Hepatocyte (in vitro differentiated cells): ENCODE results near the gene ZNF219. TPM values are rescaled to one million over a fixed set of nuclear protein-coding genes. Genes with fewer than 3 reads are reported as not detected.
A peak's percentile ranks its signal among the peaks of the same experiment; 100 is the strongest.

Experiments
- DNase-seq: peaks from one replicate; pipeline ENCODE4 v3.0.0-alpha.2; 2016; ENCODE audit warnings: low spot score
- H2AFZ ChIP-seq: fragments of 200-600 bp; sonication (generic); 2 replicates; pipeline ENCODE4 v1.6.0; 2016; ENCODE audit warnings: antibody characterized with exemption, mild to moderate bottlenecking
- H3K27ac ChIP-seq: fragments of 200-600 bp; sonication (generic); 2 replicates; pipeline ENCODE4 v1.5.1; 2016; ENCODE audit warnings: mild to moderate bottlenecking
- H3K27me3 ChIP-seq: fragments of 200-600 bp; sonication (generic); 2 replicates; pipeline ENCODE4 v1.6.1; 2016
- H3K36me3 ChIP-seq: fragments of 200-600 bp; sonication (generic); replicated peaks from 2 replicates; pipeline ENCODE4 v1.5.1; 2016; ENCODE audit warnings: low read depth; ENCODE audit not compliant: insufficient read depth
- H3K4me1 ChIP-seq: fragments of 200-600 bp; sonication (generic); 2 replicates; pipeline ENCODE4 v1.5.1; 2016; ENCODE audit warnings: mild to moderate bottlenecking, moderate library complexity; ENCODE audit not compliant: insufficient read depth
- H3K4me2 ChIP-seq: fragments of 200-600 bp; sonication (generic); 2 replicates; pipeline ENCODE4 v1.6.0; 2016
- H3K4me3 ChIP-seq: fragments of 200-600 bp; sonication (generic); 2 replicates; pipeline ENCODE4 v1.5.1; 2016; ENCODE audit warnings: mild to moderate bottlenecking
- H3K79me2 ChIP-seq: fragments of 200-600 bp; sonication (generic); 2 replicates; pipeline ENCODE4 v1.6.0; 2017; ENCODE audit warnings: mild to moderate bottlenecking
- H3K9me2 ChIP-seq: fragments of 200-600 bp; sonication (generic); replicated peaks from 2 replicates; pipeline ENCODE4 v1.6.0; 2017; ENCODE audit warnings: mild to moderate bottlenecking; ENCODE audit not compliant: insufficient read depth
- H3K9me3 ChIP-seq: fragments of 200-600 bp; sonication (generic); 2 replicates; pipeline ENCODE4 v1.5.1; 2016; ENCODE audit warnings: low read depth, mild to moderate bottlenecking
- H4K20me1 ChIP-seq: fragments of 200-600 bp; sonication (generic); 2 replicates; pipeline ENCODE4 v1.6.0; 2016; ENCODE audit warnings: mild to moderate bottlenecking; ENCODE audit not compliant: insufficient read depth, poor library complexity, severe bottlenecking
- CTCF ChIP-seq: fragments of 200-600 bp; sonication (generic); IDR thresholded peaks from 2 replicates; pipeline ENCODE4 v1.5.1; 2016; ENCODE audit warnings: antibody characterized with exemption, mild to moderate bottlenecking; ENCODE audit not compliant: poor library complexity
- EZH2 ChIP-seq: fragments of 200-600 bp; sonication (generic); IDR thresholded peaks from 2 replicates; pipeline ENCODE4 v1.6.1; 2016; ENCODE audit warnings: antibody characterized with exemption, mild to moderate bottlenecking, borderline replicate concordance
- EZH2phosphoT487 ChIP-seq: fragments of 200-600 bp; sonication (generic); IDR thresholded peaks from one replicate; pipeline ENCODE4 v1.6.1; 2018; ENCODE audit warnings: antibody characterized with exemption, mild to moderate bottlenecking, low read depth, moderate library complexity; ENCODE audit not compliant: unreplicated experiment, severe bottlenecking
- WGBS: methylation state at CpG from one replicate; pipeline ENCODE4 v1.1.6; 2016; ENCODE audit warnings: low lambda C conversion rate; ENCODE audit errors: missing lambda C conversion rate; 5-methylcytosine and 5-hydroxymethylcytosine counted together
- polyA plus RNA-seq: library from polyadenylated mRNA; unstranded; fragments of >200 nt; fragmentation: Nextera tagmentation; extraction: Ambion mirVana; gene quantifications from 2 replicates; pipeline ENCODE4 v1.2.1, GENCODE V29; 2016
- total RNA-seq: library from RNA; depleted of rRNA; stranded (reverse); fragments of >200 nt; gene quantifications from 2 replicates; pipeline ENCODE4 v1.2.3, GENCODE V29; 2014

Gene ZNF219
- total and polyA plus RNA-seq, 2 experiments from 2014 or later: 25.1 to 29.5 TPM

- no peaks in the 10 kb centered on the region for H3K27me3 ChIP-seq
- H4K20me1 ChIP-seq: no peaks in the 10 kb centered on the region
- H3K4me2 ChIP-seq: no peak overlapping the region
- no peaks in the 10 kb centered on the region for H3K79me2 ChIP-seq
- no peak overlapping the region for H2AFZ ChIP-seq
- H3K9me3 ChIP-seq: no peaks in the 10 kb centered on the region
- no peaks in the 10 kb centered on the region for H3K9me2 ChIP-seq
- WGBS: 78% methylated on average over 17 of the region's 17 CpGs
- no peaks in the 10 kb centered on the region for H3K4me1 ChIP-seq
- no peak for DNase-seq
- no peak for TF ChIP-seq EZH2
- H3K4me3 ChIP-seq: no peak overlapping the region
- no peaks in the 10 kb centered on the region for H3K36me3 ChIP-seq
- peak overlapping the region; percentile 62 for H3K27ac ChIP-seq
Observed at GRCh38 chr14:21084998-21085853, 13.2 kb downstream of the ZNF219 start.

GRCh38 chr14:21084396-21084795, 14.1 kb downstream of the ZNF219 start:
- Histone ChIP-seq H3K4me2 (no peak overlapping the region), H3K4me3 (no peak overlapping the region), H3K79me2 (no peaks in the 10 kb centered on the region), H3K9me3 (no peaks in the 10 kb centered on the region), H3K9me2 (no peaks in the 10 kb centered on the region), H3K4me1 (no peaks in the 10 kb centered on the region), H4K20me1 (no peaks in the 10 kb centered on the region), H3K27ac (peak overlapping the region; percentile 62), H3K36me3 (no peaks in the 10 kb centered on the region), H3K27me3 (no peaks in the 10 kb centered on the region), H2AFZ (no peak overlapping the region)
- DNase-seq: no peak
- no peak for TF ChIP-seq EZH2phosphoT487
- no peak for TF ChIP-seq EZH2
- TF ChIP-seq CTCF: no peak
- 89% methylated on average over 2 of the region's 2 CpGs for WGBS

- 86% methylated on average over 11 of the region's 11 CpGs for WGBS
- H3K27me3 ChIP-seq: no peaks in the 10 kb centered on the region
- no peaks in the 10 kb centered on the region for H3K36me3 ChIP-seq
- TF ChIP-seq CTCF: no peak
- no peak for TF ChIP-seq EZH2
- no peak for TF ChIP-seq EZH2phosphoT487
- no peaks in the 10 kb centered on the region for H4K20me1 ChIP-seq
- peak overlapping the region; percentile 62 for H3K27ac ChIP-seq
- H3K9me3 ChIP-seq: no peaks in the 10 kb centered on the region
- H3K9me2 ChIP-seq: no peaks in the 10 kb centered on the region
- H3K4me1 ChIP-seq: no peaks in the 10 kb centered on the region
- no peaks in the 10 kb centered on the region for H3K79me2 ChIP-seq
- no peak overlapping the region for H2AFZ ChIP-seq
- DNase-seq: no peak
- no peak overlapping the region for H3K4me3 ChIP-seq
- H3K4me2 ChIP-seq: no peak overlapping the region
Observed at GRCh38 chr14:21083565-21084325, 14.7 kb downstream of the ZNF219 start.
